NCI-H146 (cell line): ENCODE data around the gene CPTP.

Experiments
- DNase-seq: peaks from one replicate; lab custom pipeline; 2025; lab: John Stamatoyannopoulos, UW

Gene CPTP

DNA sequence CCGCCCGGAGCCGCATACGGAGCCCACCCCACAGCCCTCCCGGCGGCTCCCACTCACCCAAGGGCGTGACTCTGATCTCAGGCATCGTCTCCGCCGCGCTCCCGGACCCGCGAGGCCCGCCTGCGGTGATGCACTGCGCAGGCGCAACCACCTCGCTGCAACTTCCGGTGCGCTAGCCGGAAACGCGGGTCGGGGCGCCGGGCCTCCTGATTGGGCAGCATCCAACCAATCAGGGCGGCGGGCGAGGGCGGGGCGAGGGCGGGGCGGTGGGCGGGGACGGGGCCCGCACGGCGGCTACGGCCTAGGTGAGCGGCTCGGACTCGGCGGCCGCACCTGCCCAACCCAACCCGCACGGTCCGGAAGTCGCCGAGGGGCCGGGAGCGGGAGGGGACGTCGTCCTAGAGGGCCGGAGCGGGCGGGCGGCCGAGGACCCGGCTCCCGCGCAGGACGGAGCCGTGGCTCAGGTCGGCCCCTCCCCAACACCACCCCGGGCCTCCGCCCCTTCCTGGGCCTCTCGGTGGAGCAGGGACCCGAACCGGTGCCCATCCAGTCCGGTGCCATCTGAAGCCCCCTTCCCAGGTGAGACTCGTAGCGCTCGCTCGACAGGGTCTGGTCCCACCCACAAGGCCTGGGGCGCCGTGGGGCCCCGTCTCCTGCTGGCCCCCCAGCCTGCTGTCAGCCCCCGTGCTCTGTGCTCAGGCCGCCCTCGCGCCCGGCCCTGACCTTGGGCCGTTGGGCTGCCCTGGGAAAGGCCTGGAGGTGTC is at the start of gene CPTP, which contains the start of gene INTS11:
CPTP (plus strand) TSS at position 279 of the 764 bp plus-strand sequence. CDS start 2,109 bp downstream, outside the sequence.
INTS11 (minus strand) TSS at position 137 of the 764 bp plus-strand sequence; CDS start at position 85, 52 bp downstream.
- peak; percentile 87 for DNase-seq

DNA sequence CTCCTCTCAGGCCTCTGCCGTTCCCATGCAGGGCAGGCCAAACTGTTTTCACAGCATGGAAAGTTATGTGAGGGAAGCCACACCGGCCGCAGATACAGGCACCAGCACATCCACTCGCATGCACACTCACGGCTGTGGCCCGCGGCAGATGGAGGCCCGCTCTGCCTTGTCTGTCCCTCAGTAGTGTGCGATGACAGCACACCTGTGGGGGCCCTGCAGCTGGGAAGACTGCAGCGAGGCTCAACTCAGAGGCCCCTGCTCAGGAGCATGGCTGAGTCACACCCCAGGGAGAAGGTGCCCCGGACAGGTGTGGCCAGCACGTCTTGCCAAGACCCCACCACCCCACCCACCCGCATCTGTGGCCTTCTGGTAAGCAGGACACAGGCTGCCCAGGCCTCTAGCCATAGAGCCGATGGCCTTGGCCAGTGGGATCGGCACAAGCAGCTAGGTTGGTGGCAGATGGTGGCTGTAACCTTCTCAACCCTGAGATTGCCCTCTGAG is 49.6 kb upstream of the CPTP start:
- DNase-seq: no peak

GRCh38 chr1:1275836-1276235 is 48.8 kb upstream of the CPTP start:
- DNase-seq: no peak

GRCh38 chr1:1278620-1279019 is 46.0 kb upstream of the CPTP start:
- no peak for DNase-seq

GRCh38 chr1:1279028-1279427 is 45.6 kb upstream of the CPTP start:
- no peak for DNase-seq

- no peak for DNase-seq
These were observed 43.7 kb upstream of the CPTP start for GRCh38 chr1:1280782-1281481.

- DNase-seq: no peak
These were observed 42.9 kb upstream of the CPTP start for GRCh38 chr1:1281533-1282321.

- DNase-seq: no peak
These were observed 41.6 kb upstream of the CPTP start for GRCh38 chr1:1282998-1283397.

GRCh38 chr1:1283821-1284220 is 40.8 kb upstream of the CPTP start:
- DNase-seq: no peak

- no peak for DNase-seq
These were observed 40.1 kb upstream of the CPTP start for GRCh38 chr1:1284221-1285101.

GRCh38 chr1:1285102-1285571 is 39.5 kb upstream of the CPTP start:
- no peak for DNase-seq

- DNase-seq: no peak
These were observed 38.8 kb upstream of the CPTP start for GRCh38 chr1:1285611-1286311.

DNA sequence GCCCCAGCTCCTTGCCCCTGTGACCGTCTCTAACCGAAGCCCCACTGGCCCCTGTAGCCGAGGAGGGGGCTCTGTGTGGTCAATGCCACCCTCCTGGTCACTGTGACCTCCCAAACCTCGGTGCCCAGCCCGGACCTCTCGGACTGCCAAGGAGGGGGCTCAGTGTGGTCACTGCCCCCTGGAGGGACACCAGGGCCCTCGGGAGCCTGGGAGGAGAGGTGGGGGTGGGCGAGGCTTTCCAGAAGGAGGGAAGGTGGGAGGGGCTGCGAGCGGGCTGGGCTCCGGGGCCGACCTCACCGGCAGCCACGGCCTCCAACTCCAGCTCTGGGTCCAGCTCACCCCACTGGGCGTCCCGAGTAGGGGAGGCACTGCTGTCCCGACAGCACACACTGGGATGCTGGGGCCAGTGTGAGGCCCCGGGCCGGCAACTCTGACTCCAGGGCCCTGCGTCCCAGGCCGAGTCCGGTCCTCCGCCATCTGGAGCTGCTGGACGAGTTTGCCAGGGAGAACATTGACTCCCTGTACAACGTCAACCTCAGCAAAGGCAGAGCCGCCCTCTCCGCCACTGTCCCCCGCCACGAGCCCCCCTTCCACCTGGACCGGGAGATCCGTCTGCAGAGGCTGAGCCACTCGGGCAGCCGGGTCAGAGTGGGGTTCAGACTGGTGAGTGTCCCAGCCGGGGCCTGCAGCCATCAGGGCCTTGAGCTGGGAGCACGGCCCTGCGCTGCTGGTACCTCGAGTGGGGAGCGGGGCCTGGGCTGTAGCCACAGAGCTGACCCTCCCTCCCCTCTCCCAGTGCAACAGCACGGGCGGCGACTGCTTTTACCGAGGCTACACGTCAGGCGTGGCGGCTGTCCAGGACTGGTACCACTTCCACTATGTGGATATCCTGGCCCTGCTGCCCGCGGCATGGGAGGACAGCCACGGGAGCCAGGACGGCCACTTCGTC is 38.0 kb upstream of the CPTP start:
- no peak for DNase-seq

DNA sequence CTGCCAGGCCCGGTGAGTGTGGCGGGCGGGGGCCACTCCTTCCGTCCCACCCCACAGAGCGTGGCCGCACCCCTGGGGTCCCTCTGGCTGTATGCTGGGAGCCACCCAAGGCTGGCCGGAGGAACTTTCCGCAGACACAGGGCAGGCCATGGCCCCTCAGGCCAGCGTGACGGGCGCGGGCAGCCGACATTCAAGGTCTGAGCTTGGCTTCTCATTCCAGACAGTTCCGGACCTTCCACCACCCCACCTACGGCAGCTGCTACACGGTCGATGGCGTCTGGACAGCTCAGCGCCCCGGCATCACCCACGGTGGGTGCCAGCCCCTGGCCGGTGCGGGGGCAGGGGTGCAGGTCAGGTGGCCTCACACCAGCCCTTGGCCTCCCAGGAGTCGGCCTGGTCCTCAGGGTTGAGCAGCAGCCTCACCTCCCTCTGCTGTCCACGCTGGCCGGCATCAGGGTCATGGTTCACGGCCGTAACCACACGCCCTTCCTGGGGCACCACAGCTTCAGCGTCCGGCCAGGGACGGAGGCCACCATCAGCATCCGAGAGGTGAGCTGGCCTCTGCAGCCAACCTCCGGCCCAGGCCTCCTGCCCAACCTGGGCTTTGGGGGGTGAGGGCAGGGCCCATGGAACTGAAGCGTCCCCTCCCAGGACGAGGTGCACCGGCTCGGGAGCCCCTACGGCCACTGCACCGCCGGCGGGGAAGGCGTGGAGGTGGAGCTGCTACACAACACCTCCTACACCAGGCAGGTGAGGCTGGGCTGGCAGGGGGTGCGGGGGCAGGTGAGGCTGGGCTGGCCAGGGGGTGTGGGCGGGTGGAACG is 37.1 kb upstream of the CPTP start:
- DNase-seq: peak; percentile 12

- DNase-seq: peak; percentile 51
These were observed 34.3 kb upstream of the CPTP start for GRCh38 chr1:1290238-1290731.

DNA sequence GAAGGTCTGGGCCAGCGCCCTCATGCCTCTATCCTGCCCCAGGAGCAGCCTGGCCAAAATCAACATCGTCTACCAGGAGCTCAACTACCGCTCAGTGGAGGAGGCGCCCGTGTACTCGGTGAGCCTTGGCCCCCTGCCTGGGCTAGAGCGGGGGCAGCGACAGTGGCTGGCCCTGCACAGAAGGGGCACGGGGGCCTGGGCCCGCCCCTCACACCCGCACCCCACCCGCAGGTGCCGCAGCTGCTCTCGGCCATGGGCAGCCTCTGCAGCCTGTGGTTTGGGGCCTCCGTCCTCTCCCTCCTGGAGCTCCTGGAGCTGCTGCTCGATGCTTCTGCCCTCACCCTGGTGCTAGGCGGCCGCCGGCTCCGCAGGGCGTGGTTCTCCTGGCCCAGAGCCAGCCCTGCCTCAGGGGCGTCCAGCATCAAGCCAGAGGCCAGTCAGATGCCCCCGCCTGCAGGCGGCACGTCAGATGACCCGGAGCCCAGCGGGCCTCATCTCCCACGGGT is 33.5 kb upstream of the CPTP start:
- DNase-seq: peak; percentile 55

DNA sequence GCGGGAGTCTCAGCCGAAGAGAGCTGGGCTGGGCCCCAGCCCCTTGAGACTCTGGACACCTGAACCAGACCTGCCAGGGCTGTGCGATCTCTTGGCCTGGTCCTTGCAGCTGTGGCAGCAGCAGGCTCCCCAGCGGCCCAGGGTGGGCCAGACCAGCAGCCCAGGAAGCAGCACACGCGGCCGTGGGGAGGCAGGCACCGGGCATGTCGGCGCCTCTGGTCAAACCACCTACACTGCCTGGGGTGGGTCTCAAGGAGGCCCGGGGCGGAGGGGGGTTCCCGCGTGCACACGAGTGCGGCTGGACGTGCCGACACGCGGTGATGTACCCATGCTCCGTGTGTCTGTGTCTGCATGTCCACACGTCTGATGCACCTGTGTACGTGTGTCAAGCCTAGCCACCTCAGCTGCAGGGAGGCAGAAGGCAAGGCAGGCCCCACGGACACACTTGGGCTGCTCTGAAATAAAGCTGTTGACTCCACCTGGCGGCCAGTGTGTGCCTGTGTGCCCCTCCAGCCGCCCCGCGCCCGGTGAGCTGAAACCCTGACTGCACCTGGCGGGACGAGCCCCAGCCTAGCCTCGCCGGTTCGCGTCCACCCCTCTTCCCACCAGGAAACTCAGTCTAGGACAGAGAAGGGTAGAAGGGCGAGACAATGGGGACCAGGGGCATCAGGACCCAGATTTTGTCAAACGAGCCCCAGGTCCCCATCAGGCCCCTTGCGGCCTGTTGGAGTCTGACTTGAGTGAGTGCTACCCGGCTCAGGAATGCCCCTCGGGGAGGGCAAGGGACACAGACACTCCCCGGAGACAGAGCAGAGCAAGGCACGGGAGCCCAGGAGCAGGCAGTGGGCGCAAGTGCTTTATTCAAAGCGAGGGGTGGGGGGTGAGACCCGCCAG is 32.8 kb upstream of the CPTP start:
- DNase-seq: peak; percentile 64
